Embryonic facial prominence (tissue), 1 donor: Measurements from ENCODE around the gene RNF44.

Source experiments
- DNase-seq: peaks from one replicate; pipeline ENCODE4 v3.0.0-alpha.2; 2016; ENCODE audit errors: extremely low spot score

Gene RNF44

GRCh38 chr5:176536902-176537553 lies at the start of gene RNF44:
Gene RNF44, minus strand, starts transcription at chr5:176537402. Its CDS starts 4,930 bp downstream, at chr5:176532472.
- peak; percentile 96 for DNase-seq

GRCh38 chr5:176583076-176583475 lies 45.9 kb upstream of the RNF44 start:
- no peak for DNase-seq

- no peak for DNase-seq
Measured at GRCh38 chr5:176581361-176581760, 44.2 kb upstream of the RNF44 start.

- no peak for DNase-seq
Measured at GRCh38 chr5:176579323-176579722, 42.1 kb upstream of the RNF44 start.

GRCh38 chr5:176578391-176578808 lies 41.2 kb upstream of the RNF44 start:
- peak; percentile 29 for DNase-seq

- no peak for DNase-seq
Measured at GRCh38 chr5:176577312-176578176, 40.3 kb upstream of the RNF44 start.

GRCh38 chr5:176575488-176576422 lies 38.6 kb upstream of the RNF44 start:
- no peak for DNase-seq

- no peak for DNase-seq
Measured at GRCh38 chr5:176575066-176575465, 37.9 kb upstream of the RNF44 start.

GRCh38 chr5:176574297-176574591 lies 37.0 kb upstream of the RNF44 start:
- DNase-seq, result no peak

GRCh38 chr5:176573564-176574296 lies 36.5 kb upstream of the RNF44 start:
- no peak for DNase-seq

GRCh38 chr5:176570044-176570443 lies 32.8 kb upstream of the RNF44 start:
- DNase-seq, result no peak

GRCh38 chr5:176568657-176569056 lies 31.5 kb upstream of the RNF44 start:
- DNase-seq, result no peak

GRCh38 chr5:176565760-176566288 lies 28.6 kb upstream of the RNF44 start:
- DNase-seq, result no peak

GRCh38 chr5:176564002-176564401 lies 26.8 kb upstream of the RNF44 start:
- DNase-seq, result no peak

- DNase-seq, result no peak
Measured at GRCh38 chr5:176562189-176562588, 25.0 kb upstream of the RNF44 start.

GRCh38 chr5:176561259-176561658 lies 24.1 kb upstream of the RNF44 start:
- DNase-seq, result no peak

- DNase-seq, result no peak
Measured at GRCh38 chr5:176560364-176560763, 23.2 kb upstream of the RNF44 start.

- no peak for DNase-seq
Measured at GRCh38 chr5:176559683-176560082, 22.5 kb upstream of the RNF44 start.

GRCh38 chr5:176557846-176558245 lies 20.6 kb upstream of the RNF44 start:
- no peak for DNase-seq

- DNase-seq, result no peak
Measured at GRCh38 chr5:176553260-176554085, 16.3 kb upstream of the RNF44 start.
